Measurements from ENCODE around the gene DKK2. TPM values are rescaled to one million over a fixed set of nuclear protein-coding genes. Genes with fewer than 3 reads are reported as not detected.

The DKK2 gene
- total and polyA plus RNA-seq, 2 donors (not counting 3 experiments of a cell fraction or from before 2014, with no cell fraction given): 0.14 to 0.24 TPM

DNA sequence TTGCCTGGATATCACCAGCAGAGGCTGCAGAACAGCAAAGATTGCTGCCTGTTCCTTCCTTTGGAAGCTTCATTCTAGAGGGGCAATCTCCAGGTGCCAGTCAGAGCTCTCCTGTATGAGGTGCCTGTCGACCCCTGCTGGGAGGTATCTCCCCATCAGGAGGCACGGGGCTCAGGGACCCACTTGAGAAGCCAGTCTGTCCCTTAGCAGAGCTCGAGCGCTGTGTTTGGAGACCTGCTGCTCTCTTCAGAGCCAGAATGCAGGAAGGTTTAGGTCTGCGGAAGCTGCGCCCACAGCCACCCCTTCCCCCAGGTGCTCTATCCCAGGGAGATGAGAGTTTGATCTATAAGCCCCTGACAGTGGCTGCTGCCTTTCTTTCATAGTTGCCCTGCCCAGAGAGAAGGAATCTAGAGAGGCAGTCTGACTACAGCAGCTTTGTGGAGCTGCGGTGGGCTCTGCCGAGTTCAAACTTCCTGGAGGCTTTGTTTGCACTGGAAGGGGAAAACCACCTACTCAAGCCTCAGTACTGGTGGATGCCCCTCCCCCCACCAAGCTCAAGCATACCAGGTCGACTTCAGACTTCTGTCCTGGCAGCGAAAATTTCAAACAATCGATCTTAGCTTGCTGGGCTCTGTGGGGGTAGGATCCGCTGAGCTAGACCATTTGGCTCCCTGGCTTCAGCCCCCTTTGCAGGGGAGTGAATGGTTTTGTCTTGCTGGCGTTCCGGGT lies 57.9 kb downstream of the DKK2 start:
- no peaks in the 10 kb centered on the region for H3K9me3 ChIP-seq (replicated peaks; ENCODE audit: control insufficient read depth, insufficient read depth, low read length)
- CTCF ChIA-PET: interaction anchor here (1.1 to 1.4 kb wide), 2 partner anchors 11 kb away, joined by 3 read pairs; no protein-coding TSS in a partner anchor
- H3K4me1 ChIP-seq (ENCODE audit: control insufficient read depth, extremely low read depth, insufficient read depth, low read length): no peaks in the 10 kb centered on the region
- no peaks in the 10 kb centered on the region for H3K9me1 ChIP-seq (replicated peaks; ENCODE audit: control insufficient read depth, extremely low read depth, insufficient read depth, low read length)
- H3K36me3 ChIP-seq (ENCODE audit: control insufficient read depth in 2 of 2, extremely low read depth in 1 of 2, insufficient read depth in 2 of 2, low read length in 2 of 2): no peaks in the 10 kb centered on the region
- FAIRE-seq (no peak), DNase-seq (ENCODE audit: low read depth, low spot score) (no peak)
- H3K4me2 ChIP-seq (ENCODE audit: insufficient read depth, low read length): no peak overlapping the region
- no peaks in the 10 kb centered on the region for H4K20me1 ChIP-seq (replicated peaks; ENCODE audit: control insufficient read depth, extremely low read depth, insufficient read depth, low read length)
- H3K27me3 ChIP-seq (ENCODE audit: control insufficient read depth in 2 of 2, insufficient read depth in 2 of 2, low read length in 2 of 2): no peaks in the 10 kb centered on the region
- H3K4me3 ChIP-seq (replicated peaks in 1 of 3; ENCODE audit: insufficient read depth in 1 of 3, low read depth in 1 of 3, low read length in 3 of 3): no peak overlapping the region
- intact Hi-C loops (cut with micrococcal nuclease) (no loop called here), dilution Hi-C loops (cut with MboI; ENCODE audit: extremely low pct_ligation_motif_present, low sequenced_read_pairs) (no loop called here)
- no TSS peak for BruUV-seq (replicated peaks)
- no peak overlapping the region for H3K9ac ChIP-seq (replicated peaks; ENCODE audit: extremely low read depth, insufficient read depth, low read length)
- no peaks in the 10 kb centered on the region for H3K79me2 ChIP-seq (ENCODE audit: control insufficient read depth, insufficient read depth, low read length)
- TF ChIP-seq, protein P1, sequence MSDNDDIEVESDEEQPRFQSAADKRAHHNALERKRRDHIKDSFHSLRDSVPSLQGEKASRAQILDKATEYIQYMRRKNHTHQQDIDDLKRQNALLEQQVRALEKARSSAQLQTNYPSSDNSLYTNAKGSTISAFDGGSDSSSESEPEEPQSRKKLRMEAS (IDR thresholded peaks at IDR 0.05; ENCODE audit: insufficient read depth, insufficient read length): no peak
- no peak for TF ChIP-seq MYC (IDR thresholded peaks at IDR 0.05; ENCODE audit: low read depth, low read length)
- TF ChIP-seq POLR2AphosphoS5 (IDR thresholded peaks at IDR 0.05; ENCODE audit: insufficient read depth, low read depth, low read length): no peak
- no peak for TF ChIP-seq EZH2 (IDR thresholded peaks at IDR 0.05; ENCODE audit: borderline replicate concordance, low read depth, low read length, severe bottlenecking)
- TF ChIP-seq GATA2 (IDR thresholded peaks at IDR 0.05; ENCODE audit: insufficient read depth, insufficient read length, low read depth, low read length): no peak
- TF ChIP-seq POLR2A (IDR thresholded peaks at IDR 0.05; ENCODE audit: low read depth, low read length): no peak
- TF ChIP-seq, protein P2, sequence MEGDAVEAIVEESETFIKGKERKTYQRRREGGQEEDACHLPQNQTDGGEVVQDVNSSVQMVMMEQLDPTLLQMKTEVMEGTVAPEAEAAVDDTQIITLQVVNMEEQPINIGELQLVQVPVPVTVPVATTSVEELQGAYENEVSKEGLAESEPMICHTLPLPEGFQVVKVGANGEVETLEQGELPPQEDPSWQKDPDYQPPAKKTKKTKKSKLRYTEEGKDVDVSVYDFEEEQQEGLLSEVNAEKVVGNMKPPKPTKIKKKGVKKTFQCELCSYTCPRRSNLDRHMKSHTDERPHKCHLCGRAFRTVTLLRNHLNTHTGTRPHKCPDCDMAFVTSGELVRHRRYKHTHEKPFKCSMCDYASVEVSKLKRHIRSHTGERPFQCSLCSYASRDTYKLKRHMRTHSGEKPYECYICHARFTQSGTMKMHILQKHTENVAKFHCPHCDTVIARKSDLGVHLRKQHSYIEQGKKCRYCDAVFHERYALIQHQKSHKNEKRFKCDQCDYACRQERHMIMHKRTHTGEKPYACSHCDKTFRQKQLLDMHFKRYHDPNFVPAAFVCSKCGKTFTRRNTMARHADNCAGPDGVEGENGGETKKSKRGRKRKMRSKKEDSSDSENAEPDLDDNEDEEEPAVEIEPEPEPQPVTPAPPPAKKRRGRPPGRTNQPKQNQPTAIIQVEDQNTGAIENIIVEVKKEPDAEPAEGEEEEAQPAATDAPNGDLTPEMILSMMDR (IDR thresholded peaks at IDR 0.05; ENCODE audit: extremely low read depth in 1 of 2, insufficient read depth in 1 of 2, low read depth in 1 of 2, low read length in 2 of 2): no peak
- TF ChIP-seq JUN (IDR thresholded peaks at IDR 0.05; ENCODE audit: borderline replicate concordance, insufficient read depth, insufficient read length, low read depth): no peak
- TF ChIP-seq FOS (IDR thresholded peaks at IDR 0.05; ENCODE audit: borderline replicate concordance, insufficient read depth, low read length): no peak
- POLR2A ChIA-PET: no interaction called here
- no peak overlapping the region for H3K27ac ChIP-seq (ENCODE audit: insufficient read depth, low read depth, low read length)
- no peak overlapping the region for H2AFZ ChIP-seq (ENCODE audit: low read depth, low read length)
